HepG2 (cell line): ENCODE data around the gene KCNB1. TPM values are rescaled to one million over a fixed set of nuclear protein-coding genes. Genes with fewer than 3 reads are reported as not detected.

Source experiments
- ATAC-seq: fragments of 200-7000 bp; cut with Tn5 transposase; 3 replicates; pipeline ENCODE4 v1.9.1; 2020; ENCODE audit warnings: mild to moderate bottlenecking, moderate library complexity
- BruUV-seq: library from RNA; stranded (reverse); fragments of 400-500 nt; replicated peaks from 2 replicates; lab custom pipeline; 2021; lab: Mats Ljungman, UMichigan
- CTCF ChIA-PET: fragments of 300-600 bp; formaldehyde crosslinking; extraction: SDS; loops from one replicate; lab custom pipeline; 2021; ENCODE audit warnings: low total read pairs, inconsistent platforms, low intra/inter-chr PET ratio; lab: Yijun Ruan, JAX
- POLR2A ChIA-PET: fragments of 350-600 bp; sonication (Branson Sonifier 250); formaldehyde crosslinking; loops from one replicate; lab custom pipeline; 2020; ENCODE audit warnings: antibody characterized with exemption, inconsistent platforms; lab: Yijun Ruan, JAX
- DNase-seq: peaks from one replicate; pipeline ENCODE4 v3.0.0-alpha.2; 2015; ENCODE audit warnings: low spot score
- FAIRE-seq: peaks from 3 replicates; lab custom pipeline; 2011; peaks lifted over from hg19 to GRCh38; lab: Jason Lieb, UNC
- H2AFZ ChIP-seq: one replicate; pipeline ENCODE4 v1.6.1; 2011; ENCODE audit warnings: low read length, inconsistent platforms
- H3K27ac ChIP-seq: fragments of 300-600 bp; 3 replicates; pipeline ENCODE4 v1.8.0; 2011; ENCODE audit warnings: mixed run types, mild to moderate bottlenecking, mixed read lengths, low read length, inconsistent platforms; ENCODE audit not compliant: insufficient read depth; ENCODE audit errors: extremely low read length
- H3K27me3 ChIP-seq, 2 experiments: fragments of 200-600 bp in 1 of 2; 2 replicates in 1 of 2; 3 replicates in 1 of 2; pipeline versions ENCODE4 v1.6.0 to v1.8.0; 2011; ENCODE audit warnings: low read length in 2 of 2, mild to moderate bottlenecking in 2 of 2, moderate library complexity in 2 of 2, inconsistent platforms in 1 of 2; ENCODE audit not compliant: insufficient read depth in 2 of 2, control insufficient read depth in 1 of 2
- H3K36me3 ChIP-seq, 2 experiments: fragments of 200-600 bp in 1 of 2; replicated peaks in 1 of 2; 2 replicates in 1 of 2; 3 replicates in 1 of 2; pipeline versions ENCODE4 v1.5.1 to v1.8.0; 2011; ENCODE audit warnings: low read length in 2 of 2, inconsistent platforms in 1 of 2; ENCODE audit not compliant: insufficient read depth in 2 of 2, control insufficient read depth in 1 of 2
- H3K4me1 ChIP-seq: 2 replicates; pipeline ENCODE4 v1.5.1; 2012; ENCODE audit warnings: low read length, inconsistent platforms; ENCODE audit not compliant: insufficient read depth
- H3K4me2 ChIP-seq: 2 replicates; pipeline ENCODE4 v1.6.0; 2011; ENCODE audit warnings: low read depth, low read length, inconsistent platforms
- H3K4me3 ChIP-seq, 3 experiments: fragments of 200-600 bp in 1 of 3; sonication (generic), shearing (Covaris generic) in 1 of 3; replicated peaks in 1 of 3; 2 replicates each; pipeline ENCODE4 v1.5.1; 2011 to 2016; ENCODE audit warnings: low read length in 3 of 3, inconsistent platforms in 2 of 3, low read depth in 2 of 3, mild to moderate bottlenecking in 2 of 3, control low read depth in 1 of 3, mixed read lengths in 1 of 3; ENCODE audit not compliant: insufficient read depth in 1 of 3
- H3K79me2 ChIP-seq: one replicate; pipeline ENCODE4 v1.6.1; 2011; ENCODE audit warnings: low read length, inconsistent platforms; ENCODE audit not compliant: insufficient read depth
- H3K9ac ChIP-seq: 2 replicates; pipeline ENCODE4 v1.6.0; 2011; ENCODE audit warnings: mild to moderate bottlenecking, low read depth, low read length, inconsistent platforms; ENCODE audit not compliant: insufficient read depth
- H3K9me3 ChIP-seq: 2 replicates; pipeline ENCODE4 v1.5.1; 2012; ENCODE audit warnings: mild to moderate bottlenecking, low read length
- H4K20me1 ChIP-seq: 2 replicates; pipeline ENCODE4 v1.6.0; 2011; ENCODE audit warnings: inconsistent platforms, mild to moderate bottlenecking, low read length, moderate library complexity; ENCODE audit not compliant: insufficient read depth
- CHD4 ChIP-seq: fragments of 200-600 bp; sonication (generic); IDR thresholded peaks from 2 replicates; pipeline ENCODE4 v1.7.0; 2017; ENCODE audit warnings: mild to moderate bottlenecking, low read length, borderline replicate concordance
- DPF2 ChIP-seq: sonication (generic); formaldehyde crosslinking; IDR thresholded peaks from 2 replicates; pipeline ENCODE4 v1.4.0; 2020; ENCODE audit warnings: mild to moderate bottlenecking, low read depth, missing genetic modification reagents, borderline replicate concordance
- MTA1 ChIP-seq: sonication (generic); formaldehyde crosslinking; IDR thresholded peaks from 2 replicates; pipeline ENCODE4 v1.4.0; 2020; ENCODE audit warnings: missing genetic modification reagents, mild to moderate bottlenecking, borderline replicate concordance
- NCOA5 ChIP-seq: sonication (generic); formaldehyde crosslinking; IDR thresholded peaks from 2 replicates; pipeline ENCODE4 v1.4.0; 2020; ENCODE audit warnings: missing genetic modification reagents
- POLR2AphosphoS2 ChIP-seq: IDR thresholded peaks from 2 replicates; pipeline ENCODE4 v1.6.1; 2011; ENCODE audit warnings: low read depth, low read length, improper control_type of control experiment
- SMYD3 ChIP-seq: sonication (generic); formaldehyde crosslinking; IDR thresholded peaks from 2 replicates; pipeline ENCODE4 v1.8.1; 2023; ENCODE audit warnings: mild to moderate bottlenecking, missing genetic modification reagents
- ZNF747 ChIP-seq: sonication (generic); formaldehyde crosslinking; IDR thresholded peaks from 2 replicates; pipeline ENCODE4 v1.8.1; 2023; ENCODE audit warnings: missing genetic modification reagents, mild to moderate bottlenecking, borderline replicate concordance
- ZNF749 ChIP-seq: sonication (generic); formaldehyde crosslinking; IDR thresholded peaks from 2 replicates; pipeline ENCODE4 v1.8.0; 2022; ENCODE audit warnings: mild to moderate bottlenecking, missing genetic modification reagents, moderate library complexity, borderline replicate concordance
- WGBS: methylation state at CpG from one replicate; pipeline ENCODE4 v1.1.6; 2017; ENCODE audit warnings: low lambda C conversion rate; 5-methylcytosine and 5-hydroxymethylcytosine counted together
- in situ Hi-C: cut with HindIII; loops from 2 replicates; pipeline ENCODE4 v1.10.0; 2017; ENCODE audit warnings: low pct_unique_long_range_greater_than_20kb; ENCODE audit not compliant: extremely low pct_ligation_motif_present
- intact Hi-C: fragments of 100-400 bp; cut with micrococcal nuclease; formaldehyde crosslinking; loops from one replicate; pipeline ENCODE4 v1.10.0; 2022; ENCODE audit not compliant: unreplicated experiment
- polyA plus RNA-seq, 8 experiments: library from polyadenylated mRNA; depleted of rRNA in 3 of 8; stranded (reverse) in 7 of 8; unstranded in 1 of 8; fragments of >200 nt; fragmentation: Illumina TruSeq in 4 of 8; extraction: Trizol in 4 of 8; gene quantifications; 2 replicates each; pipeline versions ENCODE4 v1.2.1 to v1.2.3, GENCODE V29; 2011 to 2016; ENCODE audit warnings: low read depth in 4 of 8, missing spikeins in 1 of 8, mixed read lengths in 1 of 8; ENCODE audit not compliant: insufficient read depth in 1 of 8
- total RNA-seq, 5 experiments: library from RNA; depleted of rRNA; stranded (reverse); fragments of >200 nt; fragmentation: Illumina TruSeq; extraction: Trizol; gene quantifications; 2 replicates each; pipeline ENCODE4 v1.2.3, GENCODE V29; 2016; ENCODE audit warnings: low read depth in 1 of 5
- TF ChIP-seq, protein P1 (sequence below): sonication (generic); formaldehyde crosslinking; IDR thresholded peaks from 2 replicates; pipeline ENCODE4 v1.4.0; 2020; ENCODE audit warnings: mild to moderate bottlenecking, missing genetic modification reagents
- TF ChIP-seq, protein P2 (sequence below): sonication (generic); formaldehyde crosslinking; conservative IDR thresholded peaks from 2 replicates; pipeline ENCODE4 v1.8.0; 2022; ENCODE audit warnings: low read depth, missing genetic modification reagents
- TF ChIP-seq, protein P3 (sequence below): sonication (generic); formaldehyde crosslinking; IDR thresholded peaks from 2 replicates; pipeline ENCODE4 v1.5.0; 2020; ENCODE audit warnings: mild to moderate bottlenecking, missing genetic modification reagents, borderline replicate concordance

KCNB1 gene
- total and polyA plus RNA-seq, 2 of the 13 experiments (the other 11 are each of a cell fraction or from before 2014, with no cell fraction given): 0.02 TPM; not detected in 1

DNA sequence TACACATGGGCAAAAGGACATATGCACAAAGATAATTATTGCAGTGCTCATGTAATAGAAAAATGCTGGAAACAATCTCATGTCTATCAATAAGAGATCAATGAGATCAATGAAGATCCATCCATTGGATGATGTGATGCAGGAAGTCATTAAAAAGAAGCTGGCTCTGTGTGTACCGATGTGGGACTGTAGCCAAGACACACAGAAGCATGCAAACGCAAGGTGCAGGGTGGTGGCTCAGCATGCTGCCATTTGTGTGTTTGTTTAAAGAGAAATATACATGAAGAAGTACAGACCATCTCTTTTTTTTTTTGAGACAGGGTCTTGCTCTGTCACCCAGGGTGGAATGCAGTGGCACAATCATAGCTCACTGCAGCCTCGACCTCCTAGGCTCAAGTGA lies 33.1 kb upstream of the KCNB1 start:
- WGBS: 3% methylated on average over 3 of the region's 3 CpGs
- no peak for TF ChIP-seq SMYD3
- TF ChIP-seq, protein P1, sequence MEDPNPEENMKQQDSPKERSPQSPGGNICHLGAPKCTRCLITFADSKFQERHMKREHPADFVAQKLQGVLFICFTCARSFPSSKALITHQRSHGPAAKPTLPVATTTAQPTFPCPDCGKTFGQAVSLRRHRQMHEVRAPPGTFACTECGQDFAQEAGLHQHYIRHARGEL: no peak
- TF ChIP-seq DPF2 (CRISPR knock-in tag): no peak
- TF ChIP-seq, protein P2, sequence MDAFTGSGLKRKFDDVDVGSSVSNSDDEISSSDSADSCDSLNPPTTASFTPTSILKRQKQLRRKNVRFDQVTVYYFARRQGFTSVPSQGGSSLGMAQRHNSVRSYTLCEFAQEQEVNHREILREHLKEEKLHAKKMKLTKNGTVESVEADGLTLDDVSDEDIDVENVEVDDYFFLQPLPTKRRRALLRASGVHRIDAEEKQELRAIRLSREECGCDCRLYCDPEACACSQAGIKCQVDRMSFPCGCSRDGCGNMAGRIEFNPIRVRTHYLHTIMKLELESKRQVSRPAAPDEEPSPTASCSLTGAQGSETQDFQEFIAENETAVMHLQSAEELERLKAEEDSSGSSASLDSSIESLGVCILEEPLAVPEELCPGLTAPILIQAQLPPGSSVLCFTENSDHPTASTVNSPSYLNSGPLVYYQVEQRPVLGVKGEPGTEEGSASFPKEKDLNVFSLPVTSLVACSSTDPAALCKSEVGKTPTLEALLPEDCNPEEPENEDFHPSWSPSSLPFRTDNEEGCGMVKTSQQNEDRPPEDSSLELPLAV (CRISPR knock-in tag): no peak
- TF ChIP-seq POLR2AphosphoS2: no peak
- TF ChIP-seq ZNF749 (CRISPR knock-in tag): no peak
- no peak for TF ChIP-seq MTA1 (CRISPR knock-in tag)
- no peak for TF ChIP-seq CHD4
- TF ChIP-seq, protein P3, sequence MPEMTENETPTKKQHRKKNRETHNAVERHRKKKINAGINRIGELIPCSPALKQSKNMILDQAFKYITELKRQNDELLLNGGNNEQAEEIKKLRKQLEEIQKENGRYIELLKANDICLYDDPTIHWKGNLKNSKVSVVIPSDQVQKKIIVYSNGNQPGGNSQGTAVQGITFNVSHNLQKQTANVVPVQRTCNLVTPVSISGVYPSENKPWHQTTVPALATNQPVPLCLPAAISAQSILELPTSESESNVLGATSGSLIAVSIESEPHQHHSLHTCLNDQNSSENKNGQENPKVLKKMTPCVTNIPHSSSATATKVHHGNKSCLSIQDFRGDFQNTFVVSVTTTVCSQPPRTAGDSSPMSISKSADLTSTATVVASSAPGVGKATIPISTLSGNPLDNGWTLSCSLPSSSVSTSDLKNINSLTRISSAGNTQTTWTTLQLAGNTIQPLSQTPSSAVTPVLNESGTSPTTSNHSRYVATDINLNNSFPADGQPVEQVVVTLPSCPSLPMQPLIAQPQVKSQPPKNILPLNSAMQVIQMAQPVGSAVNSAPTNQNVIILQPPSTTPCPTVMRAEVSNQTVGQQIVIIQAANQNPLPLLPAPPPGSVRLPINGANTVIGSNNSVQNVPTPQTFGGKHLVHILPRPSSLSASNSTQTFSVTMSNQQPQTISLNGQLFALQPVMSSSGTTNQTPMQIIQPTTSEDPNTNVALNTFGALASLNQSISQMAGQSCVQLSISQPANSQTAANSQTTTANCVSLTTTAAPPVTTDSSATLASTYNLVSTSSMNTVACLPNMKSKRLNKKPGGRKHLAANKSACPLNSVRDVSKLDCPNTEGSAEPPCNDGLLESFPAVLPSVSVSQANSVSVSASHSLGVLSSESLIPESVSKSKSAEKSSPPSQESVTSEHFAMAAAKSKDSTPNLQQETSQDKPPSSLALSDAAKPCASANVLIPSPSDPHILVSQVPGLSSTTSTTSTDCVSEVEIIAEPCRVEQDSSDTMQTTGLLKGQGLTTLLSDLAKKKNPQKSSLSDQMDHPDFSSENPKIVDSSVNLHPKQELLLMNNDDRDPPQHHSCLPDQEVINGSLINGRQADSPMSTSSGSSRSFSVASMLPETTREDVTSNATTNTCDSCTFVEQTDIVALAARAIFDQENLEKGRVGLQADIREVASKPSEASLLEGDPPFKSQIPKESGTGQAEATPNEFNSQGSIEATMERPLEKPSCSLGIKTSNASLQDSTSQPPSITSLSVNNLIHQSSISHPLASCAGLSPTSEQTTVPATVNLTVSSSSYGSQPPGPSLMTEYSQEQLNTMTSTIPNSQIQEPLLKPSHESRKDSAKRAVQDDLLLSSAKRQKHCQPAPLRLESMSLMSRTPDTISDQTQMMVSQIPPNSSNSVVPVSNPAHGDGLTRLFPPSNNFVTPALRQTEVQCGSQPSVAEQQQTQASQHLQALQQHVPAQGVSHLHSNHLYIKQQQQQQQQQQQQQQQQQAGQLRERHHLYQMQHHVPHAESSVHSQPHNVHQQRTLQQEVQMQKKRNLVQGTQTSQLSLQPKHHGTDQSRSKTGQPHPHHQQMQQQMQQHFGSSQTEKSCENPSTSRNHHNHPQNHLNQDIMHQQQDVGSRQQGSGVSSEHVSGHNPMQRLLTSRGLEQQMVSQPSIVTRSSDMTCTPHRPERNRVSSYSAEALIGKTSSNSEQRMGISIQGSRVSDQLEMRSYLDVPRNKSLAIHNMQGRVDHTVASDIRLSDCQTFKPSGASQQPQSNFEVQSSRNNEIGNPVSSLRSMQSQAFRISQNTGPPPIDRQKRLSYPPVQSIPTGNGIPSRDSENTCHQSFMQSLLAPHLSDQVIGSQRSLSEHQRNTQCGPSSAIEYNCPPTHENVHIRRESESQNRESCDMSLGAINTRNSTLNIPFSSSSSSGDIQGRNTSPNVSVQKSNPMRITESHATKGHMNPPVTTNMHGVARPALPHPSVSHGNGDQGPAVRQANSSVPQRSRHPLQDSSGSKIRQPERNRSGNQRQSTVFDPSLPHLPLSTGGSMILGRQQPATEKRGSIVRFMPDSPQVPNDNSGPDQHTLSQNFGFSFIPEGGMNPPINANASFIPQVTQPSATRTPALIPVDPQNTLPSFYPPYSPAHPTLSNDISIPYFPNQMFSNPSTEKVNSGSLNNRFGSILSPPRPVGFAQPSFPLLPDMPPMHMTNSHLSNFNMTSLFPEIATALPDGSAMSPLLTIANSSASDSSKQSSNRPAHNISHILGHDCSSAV (CRISPR knock-in tag): no peak
- TF ChIP-seq NCOA5: no peak
- no peak for TF ChIP-seq ZNF747
- Histone ChIP-seq H3K27me3 (peaks cover 4 to 29% of the 10 kb centered on the region in 2 experiments; a peak in 2 of 5 replicates), H3K4me3 (no peak overlapping the region), H3K4me2 (no peak overlapping the region), H2AFZ (no peak overlapping the region), H3K9me3 (no peaks in the 10 kb centered on the region), H3K4me1 (no peaks in the 10 kb centered on the region), H3K27ac (no peak overlapping the region), H3K36me3 (no peaks in the 10 kb centered on the region), H3K9ac (no peak overlapping the region), H3K79me2 (no peaks in the 10 kb centered on the region), H4K20me1 (no peaks in the 10 kb centered on the region)
- FAIRE-seq (no peak), ATAC-seq (no peak), DNase-seq (no peak)
- in situ Hi-C loops: no loop called here
- POLR2A ChIA-PET: no interaction called here
- no TSS peak for BruUV-seq
- intact Hi-C loops: no loop called here
- CTCF ChIA-PET: no interaction called here
